GM19468 (cell line): Measurements from ENCODE around the gene CEMIP.

Experiments used
- ATAC-seq: cut with Tn5 transposase; IDR thresholded peaks from one replicate; pipeline ENCODE4 v1.9.1; 2021; ENCODE audit warnings: mild to moderate bottlenecking, moderate library complexity, moderate number of reproducible peaks; ENCODE audit not compliant: unreplicated experiment; ENCODE audit errors: extremely low read depth

Gene CEMIP

GRCh38 chr15:80989518-80990478, 210.6 kb downstream of the CEMIP start, which contains the start of gene MESD:
TSS of gene MESD (minus strand) at chr15:80989819. CDS start at chr15:80989791, 28 bp downstream.
- peak; percentile 89 for ATAC-seq

DNA sequence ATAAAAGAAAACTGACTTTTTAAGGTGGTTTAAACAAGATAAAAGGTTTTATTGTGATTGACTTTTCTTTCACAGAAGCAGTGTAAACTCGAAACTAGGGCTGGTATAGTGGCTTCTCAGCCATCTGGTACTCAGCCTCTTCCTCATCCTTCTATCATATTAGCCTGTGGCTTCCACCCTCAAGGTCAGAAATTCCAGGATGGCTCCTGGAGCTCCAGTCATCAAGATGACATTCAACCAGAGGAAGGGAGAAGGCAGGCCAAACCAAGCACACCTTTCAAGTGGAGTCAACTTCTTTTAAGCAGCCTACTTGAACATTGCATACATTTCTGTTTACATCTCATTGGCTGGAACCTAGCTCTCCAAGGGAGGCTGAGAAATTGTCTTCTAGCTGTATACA, 211.8 kb downstream of the CEMIP start:
- ATAC-seq: no peak

GRCh38 chr15:80991421-80991820, 212.3 kb downstream of the CEMIP start:
- ATAC-seq: no peak

DNA sequence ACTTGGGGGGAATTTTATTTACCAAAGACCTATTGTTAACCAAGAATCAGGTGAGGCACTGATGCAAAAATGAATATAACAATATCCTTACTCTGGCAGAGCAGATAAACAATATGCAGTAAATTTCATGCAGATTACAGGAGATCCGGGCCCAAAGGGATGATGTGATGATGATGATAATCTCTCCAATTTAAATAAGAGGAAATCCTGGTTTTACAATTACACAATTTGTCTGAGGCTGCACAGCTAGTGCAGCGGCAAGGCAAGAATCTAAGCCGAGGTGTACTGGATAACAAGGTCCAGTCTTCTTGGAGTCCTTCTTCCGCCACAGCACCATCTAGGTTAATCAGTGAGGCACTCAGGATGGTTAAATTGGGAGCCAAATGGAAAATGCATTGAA, 212.8 kb downstream of the CEMIP start:
- ATAC-seq: no peak

DNA sequence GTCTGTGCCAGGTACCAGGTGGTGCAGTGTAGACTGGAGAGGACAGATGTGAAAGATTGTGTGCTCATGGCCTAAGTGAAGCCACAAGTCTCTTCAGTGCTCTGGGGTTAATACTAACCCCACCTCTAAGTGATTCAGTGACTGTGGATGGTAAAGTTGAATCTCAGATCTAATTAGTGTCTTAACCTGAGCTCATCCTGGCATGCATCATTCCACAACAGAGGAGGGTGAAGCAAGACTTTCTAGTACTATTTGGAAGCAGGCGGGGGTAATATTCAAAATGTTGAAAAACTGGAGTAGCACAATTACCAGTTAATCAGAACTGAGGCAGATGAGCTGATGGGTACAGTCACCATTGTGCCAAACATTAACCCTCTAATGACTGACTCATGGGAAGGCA, 213.3 kb downstream of the CEMIP start:
- no peak for ATAC-seq

DNA sequence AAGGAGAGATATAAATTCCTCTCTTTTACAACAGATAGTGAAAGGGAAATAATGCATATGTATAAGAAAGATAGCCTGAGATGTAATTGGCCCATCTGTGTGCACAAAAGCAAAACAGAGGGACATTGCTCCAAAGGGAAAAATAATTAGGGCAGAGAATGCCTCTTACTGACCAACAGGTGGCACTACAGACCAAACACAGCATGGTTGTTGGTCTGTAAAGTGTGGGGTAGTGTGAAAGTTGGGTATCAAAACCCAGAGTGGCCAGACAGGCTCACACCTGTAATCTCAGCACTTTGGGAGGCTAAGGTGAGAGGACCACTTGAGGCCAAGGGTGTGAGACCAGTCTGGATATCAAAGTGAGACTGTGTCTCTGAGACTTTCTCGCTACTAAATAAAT, 217.1 kb downstream of the CEMIP start:
- no peak for ATAC-seq

DNA sequence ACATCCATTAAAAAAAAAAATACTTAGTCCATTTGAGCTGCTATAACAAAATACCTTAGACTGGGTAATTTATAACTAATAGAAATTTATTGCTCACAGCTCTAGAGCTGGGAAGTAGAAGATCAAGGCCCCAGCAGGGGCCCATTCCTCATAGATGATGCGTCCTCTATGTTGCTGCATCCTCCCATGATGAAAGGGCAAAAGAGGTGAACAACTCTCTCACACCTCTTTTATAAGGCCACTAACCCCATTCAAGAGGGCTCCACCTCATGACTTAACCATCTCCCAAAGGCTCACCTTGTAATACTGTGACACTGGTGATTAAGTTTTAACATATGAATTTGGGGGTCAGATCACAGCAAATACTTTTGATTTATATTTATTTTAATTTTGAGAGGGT, 218.5 kb downstream of the CEMIP start:
- ATAC-seq: no peak

- ATAC-seq: no peak
Observed at GRCh38 chr15:80998251-80998650, 219.1 kb downstream of the CEMIP start.

DNA sequence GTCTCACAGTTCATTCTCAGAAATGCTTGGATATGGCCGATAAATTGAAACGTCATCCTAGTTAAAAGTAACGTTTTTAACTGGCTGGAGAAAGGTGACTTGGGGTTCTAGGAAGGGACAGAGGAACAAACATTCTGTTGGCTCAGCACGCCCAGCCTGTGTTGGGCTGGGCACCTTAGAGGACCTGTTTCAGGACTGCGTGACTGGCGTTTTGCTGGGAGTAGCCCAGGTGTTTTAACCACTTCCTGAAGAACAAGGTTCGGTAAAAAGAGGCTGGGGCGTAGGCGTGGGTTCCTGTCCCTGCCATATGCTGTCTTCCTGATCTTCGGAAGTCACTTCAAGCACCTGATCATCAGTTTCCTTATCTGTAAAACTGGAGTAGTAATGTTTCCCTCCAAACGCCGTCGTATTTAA, 220.5 kb downstream of the CEMIP start:
- no peak for ATAC-seq

DNA sequence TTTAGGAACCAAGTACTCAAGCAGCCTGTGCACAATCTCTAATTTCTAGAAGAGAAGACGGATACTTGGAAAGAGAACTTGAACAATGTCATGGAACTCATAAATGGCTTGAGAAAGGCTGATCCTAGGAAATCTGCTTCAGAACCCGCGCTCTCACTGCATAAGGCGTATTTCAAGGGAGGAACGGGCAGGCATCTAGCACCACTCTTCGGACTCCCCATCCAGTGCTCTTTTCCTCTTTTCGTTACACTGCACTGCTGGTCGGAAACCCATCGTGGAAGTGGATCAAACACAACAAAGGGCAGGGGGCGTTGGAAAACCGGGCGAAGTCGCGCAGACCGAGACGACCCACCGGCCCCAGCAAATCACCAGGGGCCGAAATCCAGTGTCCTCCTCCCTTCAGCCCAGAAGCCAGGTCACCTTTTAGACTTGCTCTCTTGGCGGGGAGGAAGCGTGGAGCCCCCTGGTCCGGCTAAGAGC, 221.0 kb downstream of the CEMIP start:
- no peak for ATAC-seq

DNA sequence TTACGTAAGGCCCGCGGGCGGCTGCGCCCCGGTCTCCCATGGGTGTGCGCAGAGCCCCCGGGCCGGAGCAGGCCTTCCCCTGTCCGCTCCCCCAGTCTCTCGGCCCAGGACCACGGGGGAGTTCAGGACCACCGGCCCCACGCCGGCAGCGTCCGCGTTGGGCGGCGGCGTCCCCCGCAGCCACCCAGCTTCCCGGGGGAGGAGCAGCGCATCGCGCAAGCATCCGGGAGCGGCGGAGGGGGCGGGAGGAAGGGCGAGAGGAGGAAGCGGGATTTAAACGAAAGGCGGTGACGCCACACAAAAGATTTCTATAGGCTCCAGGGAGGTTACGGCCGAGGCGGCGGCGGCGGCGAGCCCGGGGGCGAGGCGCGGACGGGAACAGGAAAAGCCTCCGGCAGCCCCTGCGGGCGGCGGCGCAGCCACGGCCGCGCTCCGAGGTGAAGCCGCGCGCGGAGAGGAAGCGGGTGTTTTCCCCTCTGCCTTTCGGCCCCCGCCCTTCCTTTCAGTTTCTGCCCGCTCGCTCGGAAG, 221.5 kb downstream of the CEMIP start, which contains the start of gene TLNRD1:
Gene TLNRD1, plus strand, starts transcription at position 300 of the 528 bp plus-strand sequence. CDS start 1,349 bp downstream, outside the sequence.
- ATAC-seq: peak; percentile 40
